ENCODE results near the gene MOV10L1.

DNA sequence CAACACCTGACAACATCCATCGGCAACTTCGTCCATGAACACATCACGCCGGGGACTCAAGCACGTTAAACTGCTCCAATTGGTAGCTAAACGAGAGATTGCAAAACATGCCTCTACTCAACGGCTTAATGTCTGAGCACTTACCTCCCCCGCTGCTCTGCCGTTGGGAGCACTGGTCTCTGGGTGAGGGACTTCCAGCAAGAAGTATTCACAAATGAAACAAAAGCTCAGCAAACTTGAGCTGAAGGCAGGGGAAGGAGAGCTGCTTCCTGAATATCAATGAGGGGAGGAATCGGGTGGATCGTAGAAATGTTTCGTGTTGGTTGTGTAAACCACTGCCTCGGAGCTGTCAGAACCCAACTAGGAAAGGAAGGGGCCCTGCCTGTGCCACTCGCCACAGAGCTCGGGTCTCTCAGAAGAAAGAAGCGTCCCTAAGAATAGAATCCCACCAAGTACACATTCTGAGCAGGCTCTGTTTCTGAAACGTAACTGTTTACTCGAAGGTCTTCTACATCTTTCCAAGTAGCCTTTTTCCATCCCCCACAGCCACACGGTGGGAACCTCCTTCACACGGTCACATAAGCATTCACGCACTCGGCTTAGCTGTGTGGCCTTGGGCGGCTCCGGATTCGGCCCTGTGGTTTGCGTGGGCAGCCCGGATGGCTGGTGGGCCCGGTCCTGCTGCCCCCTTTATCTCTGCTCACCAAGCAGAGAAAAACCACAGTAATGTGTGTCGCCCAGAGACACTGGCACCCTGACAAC is 4.4 kb upstream of the MOV10L1 start, which contains the start of gene MLC1:
- no peak for TF ChIP-seq EZH2 (optimal IDR thresholded peaks at IDR 0.05; ENCODE audit: low read depth, low read length)
- TF ChIP-seq, protein P1, sequence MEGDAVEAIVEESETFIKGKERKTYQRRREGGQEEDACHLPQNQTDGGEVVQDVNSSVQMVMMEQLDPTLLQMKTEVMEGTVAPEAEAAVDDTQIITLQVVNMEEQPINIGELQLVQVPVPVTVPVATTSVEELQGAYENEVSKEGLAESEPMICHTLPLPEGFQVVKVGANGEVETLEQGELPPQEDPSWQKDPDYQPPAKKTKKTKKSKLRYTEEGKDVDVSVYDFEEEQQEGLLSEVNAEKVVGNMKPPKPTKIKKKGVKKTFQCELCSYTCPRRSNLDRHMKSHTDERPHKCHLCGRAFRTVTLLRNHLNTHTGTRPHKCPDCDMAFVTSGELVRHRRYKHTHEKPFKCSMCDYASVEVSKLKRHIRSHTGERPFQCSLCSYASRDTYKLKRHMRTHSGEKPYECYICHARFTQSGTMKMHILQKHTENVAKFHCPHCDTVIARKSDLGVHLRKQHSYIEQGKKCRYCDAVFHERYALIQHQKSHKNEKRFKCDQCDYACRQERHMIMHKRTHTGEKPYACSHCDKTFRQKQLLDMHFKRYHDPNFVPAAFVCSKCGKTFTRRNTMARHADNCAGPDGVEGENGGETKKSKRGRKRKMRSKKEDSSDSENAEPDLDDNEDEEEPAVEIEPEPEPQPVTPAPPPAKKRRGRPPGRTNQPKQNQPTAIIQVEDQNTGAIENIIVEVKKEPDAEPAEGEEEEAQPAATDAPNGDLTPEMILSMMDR (IDR thresholded peaks at IDR 0.05; ENCODE audit: low read length): no peak

All from MM.1S (cell line).